ENCODE measurements around the gene ACTRT1. TPM values are rescaled to one million over a fixed set of nuclear protein-coding genes. Genes with fewer than 3 reads are reported as not detected.

Gene ACTRT1
- total and polyA plus RNA-seq, 4 donors, result 0.33 TPM; not detected in 3

GRCh38 chrX:128007882-128008281 lies 44.3 kb downstream of the ACTRT1 start:
- no peaks in the 10 kb centered on the region for H3K9me3 ChIP-seq (ENCODE audit: control insufficient read depth, low read length)
- DNase-seq (no peak), ATAC-seq (ENCODE audit: low FRiP score) (no peak)
- intact Hi-C loops (cut with DNase I), result no loop called here
- H3K27ac ChIP-seq (ENCODE audit: low read depth in 1 of 2, low read length in 2 of 2), result no peak overlapping the region
- no peaks in the 10 kb centered on the region for H3K4me1 ChIP-seq (ENCODE audit: control insufficient read depth in 1 of 2, insufficient read depth in 2 of 2, low read length in 2 of 2)
- no peaks in the 10 kb centered on the region for H3K27me3 ChIP-seq (ENCODE audit: control insufficient read depth in 1 of 2, insufficient read depth in 2 of 2, low read length in 1 of 2)
- no peak overlapping the region for H3K4me3 ChIP-seq (ENCODE audit: low read length in 2 of 2)
- no peaks in the 10 kb centered on the region for H3K36me3 ChIP-seq (ENCODE audit: control insufficient read depth in 1 of 2, insufficient read depth in 2 of 2, low read length in 1 of 2)

Data from aorta (tissue), 5 donors.